NCI-H1417 treated with DMSO at 0.1 percent for 48 hours (cell line): ENCODE results near the gene PLCB4.

Experiments used
- DNase-seq: peaks from one replicate; lab custom pipeline; 2025; lab: John Stamatoyannopoulos, UW

Gene PLCB4

GRCh38 chr20:9453201-9453600 is 384.3 kb downstream of the PLCB4 start:
- no peak for DNase-seq

- no peak for DNase-seq
Observed at GRCh38 chr20:9454791-9455190, 385.9 kb downstream of the PLCB4 start.

- no peak for DNase-seq
Observed at GRCh38 chr20:9457136-9457535, 388.2 kb downstream of the PLCB4 start.

GRCh38 chr20:9458138-9458796 is 389.4 kb downstream of the PLCB4 start:
- no peak for DNase-seq

GRCh38 chr20:9460518-9460917 is 391.6 kb downstream of the PLCB4 start:
- DNase-seq, result no peak

- DNase-seq, result peak; percentile 4
Observed at GRCh38 chr20:9467995-9468394, 399.1 kb downstream of the PLCB4 start.

- no peak for DNase-seq
Observed at GRCh38 chr20:9474835-9475415, 406.0 kb downstream of the PLCB4 start.

- no peak for DNase-seq
Observed at GRCh38 chr20:9475456-9475855, 406.6 kb downstream of the PLCB4 start.

- DNase-seq, result no peak
Observed at GRCh38 chr20:9476174-9476573, 407.3 kb downstream of the PLCB4 start.

GRCh38 chr20:9476637-9477036 is 407.8 kb downstream of the PLCB4 start:
- no peak for DNase-seq

- no peak for DNase-seq
Observed at GRCh38 chr20:9478771-9479170, 409.9 kb downstream of the PLCB4 start.

- no peak for DNase-seq
Observed at GRCh38 chr20:9480066-9480465, 411.2 kb downstream of the PLCB4 start.

- DNase-seq, result no peak
Observed at GRCh38 chr20:9482180-9482579, 413.3 kb downstream of the PLCB4 start.

- no peak for DNase-seq
Observed at GRCh38 chr20:9483131-9483530, 414.2 kb downstream of the PLCB4 start.

- no peak for DNase-seq
Observed at GRCh38 chr20:9485614-9486340, 416.9 kb downstream of the PLCB4 start.

GRCh38 chr20:9487231-9487630 is 418.3 kb downstream of the PLCB4 start:
- DNase-seq, result no peak

GRCh38 chr20:9488063-9488462 is 419.2 kb downstream of the PLCB4 start:
- DNase-seq, result no peak

GRCh38 chr20:9490161-9490560 is 421.3 kb downstream of the PLCB4 start:
- no peak for DNase-seq

- DNase-seq, result no peak
Observed at GRCh38 chr20:9490631-9491030, 421.7 kb downstream of the PLCB4 start.

GRCh38 chr20:9491324-9491723 is 422.4 kb downstream of the PLCB4 start:
- DNase-seq, result no peak

- DNase-seq, result no peak
Observed at GRCh38 chr20:9492067-9492466, 423.2 kb downstream of the PLCB4 start.

GRCh38 chr20:9493803-9494202 is 424.9 kb downstream of the PLCB4 start:
- DNase-seq, result no peak

- DNase-seq, result no peak
Observed at GRCh38 chr20:9495701-9496100, 426.8 kb downstream of the PLCB4 start.
